H9 (cell line): ENCODE results near the gene FBN3. TPM values are rescaled to one million over a fixed set of nuclear protein-coding genes. Genes with fewer than 3 reads are reported as not detected.

ENCODE experiments used
- DNase-seq: peaks from one replicate; pipeline ENCODE4 v3.0.0-alpha.2; 2017
- H2AFZ ChIP-seq: one replicate; pipeline ENCODE4 v1.6.1; 2013; ENCODE audit warnings: mild to moderate bottlenecking, low read length, control low read depth, moderate library complexity
- H2AK5ac ChIP-seq: 2 replicates; pipeline ENCODE4 v1.6.1; 2013; ENCODE audit warnings: low read length, control low read depth, mixed read lengths; ENCODE audit not compliant: insufficient read length
- H2BK120ac ChIP-seq: one replicate; pipeline ENCODE4 v1.6.1; 2013; ENCODE audit warnings: low read depth, mild to moderate bottlenecking, low read length, control low read depth, inconsistent platforms; ENCODE audit not compliant: poor library complexity, severe bottlenecking
- H2BK12ac ChIP-seq: 2 replicates; pipeline ENCODE4 v1.6.1; 2013; ENCODE audit warnings: low read length, control low read depth, mixed read lengths, low read depth; ENCODE audit not compliant: insufficient read length
- H2BK15ac ChIP-seq: 2 replicates; pipeline ENCODE4 v1.6.1; 2013; ENCODE audit warnings: low read depth, low read length, control low read depth
- H2BK20ac ChIP-seq: one replicate; pipeline ENCODE4 v1.6.1; 2013; ENCODE audit warnings: low read depth, mild to moderate bottlenecking, low read length, control low read depth, inconsistent platforms; ENCODE audit not compliant: poor library complexity, severe bottlenecking
- H2BK5ac ChIP-seq: 2 replicates; pipeline ENCODE4 v1.6.1; 2013; ENCODE audit warnings: low read length, control low read depth, mixed read lengths; ENCODE audit not compliant: insufficient read length
- H3K14ac ChIP-seq: 2 replicates; pipeline ENCODE4 v1.6.1; 2013; ENCODE audit warnings: low read length, control low read depth; ENCODE audit not compliant: insufficient read depth
- H3K18ac ChIP-seq: 2 replicates; pipeline ENCODE4 v1.6.1; 2013; ENCODE audit warnings: low read depth, mild to moderate bottlenecking, mixed read lengths, low read length, control low read depth; ENCODE audit not compliant: insufficient read length
- H3K23ac ChIP-seq: 2 replicates; pipeline ENCODE4 v1.6.1; 2013; ENCODE audit warnings: low read length, control low read depth, mixed read lengths, low read depth; ENCODE audit not compliant: insufficient read length
- H3K23me2 ChIP-seq: 2 replicates; pipeline ENCODE4 v1.6.1; 2013; ENCODE audit warnings: low read depth, mild to moderate bottlenecking, mixed read lengths, low read length, control low read depth; ENCODE audit not compliant: insufficient read length, poor library complexity, severe bottlenecking
- H3K27ac ChIP-seq: 2 replicates; pipeline ENCODE4 v1.5.1; 2013; ENCODE audit warnings: low read length, control low read depth, mixed read lengths, low read depth; ENCODE audit not compliant: insufficient read length
- H3K27me3 ChIP-seq: 2 replicates; pipeline ENCODE4 v1.6.1; 2013; ENCODE audit warnings: low read length, control low read depth, inconsistent platforms; ENCODE audit not compliant: insufficient read depth
- H3K4ac ChIP-seq: 2 replicates; pipeline ENCODE4 v1.6.1; 2013; ENCODE audit warnings: low read depth, mild to moderate bottlenecking, control low read depth, inconsistent platforms, low read length, moderate library complexity
- H3K4me1 ChIP-seq: 2 replicates; pipeline ENCODE4 v1.6.1; 2013; ENCODE audit warnings: low read length, control low read depth, inconsistent platforms; ENCODE audit not compliant: insufficient read depth
- H3K4me2 ChIP-seq: 2 replicates; pipeline ENCODE4 v1.6.1; 2013; ENCODE audit warnings: low read length, control low read depth, mixed read lengths; ENCODE audit not compliant: insufficient read length, insufficient read depth
- H3K56ac ChIP-seq: 2 replicates; pipeline ENCODE4 v1.6.1; 2013; ENCODE audit warnings: low read depth, mild to moderate bottlenecking, mixed read lengths, low read length, control low read depth; ENCODE audit not compliant: insufficient read length
- H3K79me1 ChIP-seq: 2 replicates; pipeline ENCODE4 v1.6.1; 2013; ENCODE audit warnings: low read depth, mild to moderate bottlenecking, moderate library complexity, low read length, control low read depth, inconsistent platforms; ENCODE audit not compliant: insufficient read depth, poor library complexity, severe bottlenecking
- H3K79me2 ChIP-seq: 2 replicates; pipeline ENCODE4 v1.6.1; 2013; ENCODE audit warnings: low read length, control low read depth, inconsistent platforms; ENCODE audit not compliant: insufficient read depth
- H3K9ac ChIP-seq: 2 replicates; pipeline ENCODE4 v1.6.1; 2013; ENCODE audit warnings: low read length, control low read depth, mixed read lengths; ENCODE audit not compliant: insufficient read length; ENCODE audit errors: extremely low read depth
- H3K9me3 ChIP-seq: one replicate; pipeline ENCODE4 v1.6.1; 2013; ENCODE audit warnings: low read depth, low read length, inconsistent platforms; ENCODE audit not compliant: control insufficient read depth
- H3T11ph ChIP-seq: one replicate; pipeline ENCODE4 v1.6.1; 2013; ENCODE audit warnings: mild to moderate bottlenecking, low read length, control low read depth, inconsistent platforms
- H4K20me1 ChIP-seq: one replicate; pipeline ENCODE4 v1.6.1; 2013; ENCODE audit not compliant: control insufficient read depth, insufficient read length, insufficient read depth
- H4K5ac ChIP-seq: 2 replicates; pipeline ENCODE4 v1.6.1; 2013; ENCODE audit warnings: low read depth, mild to moderate bottlenecking, mixed read lengths, low read length, control low read depth; ENCODE audit not compliant: insufficient read length
- H4K8ac ChIP-seq: replicated peaks from 2 replicates; pipeline ENCODE4 v1.6.1; 2013; ENCODE audit warnings: low read length, control low read depth, mixed read lengths, low read depth; ENCODE audit not compliant: insufficient read length
- H4K91ac ChIP-seq: 2 replicates; pipeline ENCODE4 v1.6.1; 2013; ENCODE audit warnings: low read depth, mild to moderate bottlenecking, moderate library complexity, mixed read lengths, low read length, control low read depth; ENCODE audit not compliant: insufficient read length
- H3K27ac Mint-ChIP-seq, 3 experiments: 2 replicates in 2 of 3; 3 replicates in 1 of 3; pipeline ENCODE4 v1.8.0; 2020 to 2021; ENCODE audit warnings: mixed read lengths in 3 of 3, mild to moderate bottlenecking in 1 of 3, moderate library complexity in 1 of 3
- H3K27me3 Mint-ChIP-seq: 2 replicates; pipeline ENCODE4 v1.8.0; 2021; ENCODE audit warnings: low read depth, mild to moderate bottlenecking, moderate library complexity, mixed read lengths
- H3K36me3 Mint-ChIP-seq, 3 experiments: 2 replicates in 2 of 3; 3 replicates in 1 of 3; pipeline ENCODE4 v1.8.0; 2020 to 2021; ENCODE audit warnings: low read depth in 3 of 3, mixed read lengths in 3 of 3; ENCODE audit not compliant: insufficient read depth in 1 of 3
- H3K4me1 Mint-ChIP-seq, 2 experiments: 2 replicates each; pipeline ENCODE4 v1.8.0; 2020; ENCODE audit warnings: mixed read lengths in 2 of 2
- H3K4me3 Mint-ChIP-seq, 2 experiments: 2 replicates in 1 of 2; 3 replicates in 1 of 2; pipeline ENCODE4 v1.8.0; 2020 to 2021; ENCODE audit warnings: mild to moderate bottlenecking in 2 of 2, mixed read lengths in 2 of 2, moderate library complexity in 1 of 2
- H3K9me3 Mint-ChIP-seq, 2 experiments: 2 replicates in 1 of 2; 3 replicates in 1 of 2; pipeline ENCODE4 v1.8.0; 2020; ENCODE audit warnings: mild to moderate bottlenecking in 2 of 2, mixed read lengths in 2 of 2, moderate library complexity in 1 of 2
- CTCF ChIP-seq: fragments of 200-600 bp; sonication (generic); conservative IDR thresholded peaks from 3 replicates; pipeline ENCODE4 v1.8.0; 2021; ENCODE audit warnings: antibody characterized with exemption, mild to moderate bottlenecking
- WGBS: extraction: QIAGEN DNeasy Blood & Tissue Kit; methylation state at CpG from one replicate; pipeline ENCODE4 v1.1.7; 2013; ENCODE audit warnings: missing lambda C conversion rate, low lambda C conversion rate, mixed read lengths; ENCODE audit not compliant: insufficient read length; ENCODE audit errors: extremely low coverage; 5-methylcytosine and 5-hydroxymethylcytosine counted together
- total RNA-seq: library from RNA; stranded (reverse); gene quantifications from 2 replicates; pipeline ENCODE4 v1.2.1, GENCODE V29; 2021

The FBN3 gene
- total RNA-seq, 1 experiment from 2014 or later, result 31.0 TPM

DNA sequence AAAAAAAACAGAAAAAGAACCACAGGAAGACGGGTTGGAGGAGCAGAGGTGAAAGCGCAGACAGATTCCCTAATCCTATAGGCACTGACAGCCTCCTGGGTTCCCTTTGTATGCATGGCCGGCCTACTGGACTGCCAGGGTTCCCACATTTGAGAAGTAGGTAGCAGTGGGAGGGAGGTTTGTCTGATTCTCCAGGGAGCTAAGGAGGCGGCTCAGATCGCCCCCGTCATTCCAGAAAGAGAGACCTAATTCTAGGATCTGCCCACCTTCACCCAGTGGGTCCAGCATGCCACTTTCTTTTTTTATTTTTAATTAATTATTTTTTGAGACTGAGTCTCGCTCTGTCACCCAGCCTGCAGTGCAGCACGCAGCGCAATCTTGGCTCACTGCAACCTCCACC lies 106.5 kb downstream of the FBN3 start:
- H3K23me2 ChIP-seq, result no peaks in the 10 kb centered on the region
- no peak overlapping the region for H3K9ac ChIP-seq
- no peaks in the 10 kb centered on the region for H3K27me3 ChIP-seq
- no peak overlapping the region for H2AK5ac ChIP-seq
- no peak for DNase-seq
- H3K4me1 ChIP-seq, result no peaks in the 10 kb centered on the region
- no peak for TF ChIP-seq CTCF
- no peaks in the 10 kb centered on the region for H3K79me2 ChIP-seq
- no peak overlapping the region for H4K5ac ChIP-seq
- Mint-ChIP-seq H3K4me3 (no peak overlapping the region), H3K9me3 (no peaks in the 10 kb centered on the region; a peak in 2 of 5 replicates), H3K4me1 (peaks cover 2 to 9% of the 10 kb centered on the region in 2 experiments; a peak in 3 of 4 replicates), H3K27ac (no peak overlapping the region), H3K36me3 (no peaks in the 10 kb centered on the region), H3K27me3 (peaks cover 20% of the 10 kb centered on the region)
- H4K8ac ChIP-seq, result no peak overlapping the region
- no peak overlapping the region for H3T11ph ChIP-seq
- H2BK5ac ChIP-seq, result no peak overlapping the region
- no peak overlapping the region for H2BK20ac ChIP-seq
- H3K27ac ChIP-seq, result no peak overlapping the region
- no peak overlapping the region for H3K4ac ChIP-seq
- no peak overlapping the region for H2BK15ac ChIP-seq
- H2BK120ac ChIP-seq, result no peak overlapping the region
- H3K79me1 ChIP-seq, result no peaks in the 10 kb centered on the region
- no peaks in the 10 kb centered on the region for H3K9me3 ChIP-seq
- no peak overlapping the region for H2BK12ac ChIP-seq
- H3K56ac ChIP-seq, result no peak overlapping the region
- H4K91ac ChIP-seq, result no peak overlapping the region
- no peak overlapping the region for H2AFZ ChIP-seq
- no CpG with 5 or more reads among the region's 9 CpGs for WGBS
- H3K18ac ChIP-seq, result no peak overlapping the region
- H4K20me1 ChIP-seq, result no peaks in the 10 kb centered on the region
- H3K14ac ChIP-seq, result no peak overlapping the region
- no peak overlapping the region for H3K4me2 ChIP-seq
- H3K23ac ChIP-seq, result no peak overlapping the region
